ENCODE data around the gene KRT83.

KRT83 gene

DNA sequence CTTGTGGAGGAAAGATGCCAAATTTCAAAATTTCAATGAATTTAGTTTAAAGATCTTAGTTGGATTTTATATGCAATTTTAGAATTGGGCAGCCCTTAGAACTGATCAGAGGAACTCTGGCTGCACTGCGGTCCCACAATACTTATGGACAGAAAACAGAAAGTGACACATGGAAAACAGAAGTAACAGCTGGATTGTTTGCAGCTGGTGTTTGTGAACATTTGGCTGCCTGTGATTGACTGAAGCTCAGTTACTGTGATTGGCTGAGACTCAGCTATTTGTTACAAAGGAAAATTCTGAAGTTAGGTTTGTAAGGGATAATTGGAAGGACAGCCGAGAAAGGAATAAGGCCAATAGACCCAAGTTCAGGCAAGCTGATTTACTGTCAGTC is 56.8 kb downstream of the KRT83 start:
- peaks cover 32% of the 10 kb centered on the region for H3K27me3 Mint-ChIP-seq (ENCODE audit: low read depth)
- H3K9me3 Mint-ChIP-seq = no peaks in the 10 kb centered on the region
- peaks cover 11% of the 10 kb centered on the region for H3K4me1 Mint-ChIP-seq (ENCODE audit: low read depth)
- peaks cover 41% of the 10 kb centered on the region for H3K36me3 Mint-ChIP-seq (ENCODE audit: low read depth)
- H3K27ac Mint-ChIP-seq = no peak overlapping the region
- no peak overlapping the region for H3K4me3 Mint-ChIP-seq
